ENCODE data around the gene ANKRD63.

ANKRD63 gene

DNA sequence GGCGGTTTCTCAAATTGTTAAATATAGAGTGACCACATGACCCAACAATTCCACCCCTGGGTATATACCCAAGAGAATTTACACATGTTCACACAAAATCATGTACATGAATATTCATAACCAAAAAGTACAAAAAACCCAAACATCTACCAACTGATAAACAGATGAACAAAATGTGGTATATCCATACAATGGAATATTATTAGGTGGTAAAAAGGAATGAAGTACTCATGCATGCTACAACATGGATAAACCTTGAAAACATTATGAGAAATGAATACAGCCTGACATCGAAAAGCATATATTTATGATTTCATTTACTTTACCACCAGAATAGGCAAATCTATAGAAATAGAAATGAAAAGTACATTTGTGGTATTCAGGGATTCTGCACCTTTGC, 17.5 kb upstream of the ANKRD63 start:
- H3F3A ChIP-seq (ENCODE audit: insufficient read depth, low read length): no peaks in the 10 kb centered on the region
- H2AFZ ChIP-seq (ENCODE audit: low read length): no peak overlapping the region
- TF ChIP-seq, protein P1, sequence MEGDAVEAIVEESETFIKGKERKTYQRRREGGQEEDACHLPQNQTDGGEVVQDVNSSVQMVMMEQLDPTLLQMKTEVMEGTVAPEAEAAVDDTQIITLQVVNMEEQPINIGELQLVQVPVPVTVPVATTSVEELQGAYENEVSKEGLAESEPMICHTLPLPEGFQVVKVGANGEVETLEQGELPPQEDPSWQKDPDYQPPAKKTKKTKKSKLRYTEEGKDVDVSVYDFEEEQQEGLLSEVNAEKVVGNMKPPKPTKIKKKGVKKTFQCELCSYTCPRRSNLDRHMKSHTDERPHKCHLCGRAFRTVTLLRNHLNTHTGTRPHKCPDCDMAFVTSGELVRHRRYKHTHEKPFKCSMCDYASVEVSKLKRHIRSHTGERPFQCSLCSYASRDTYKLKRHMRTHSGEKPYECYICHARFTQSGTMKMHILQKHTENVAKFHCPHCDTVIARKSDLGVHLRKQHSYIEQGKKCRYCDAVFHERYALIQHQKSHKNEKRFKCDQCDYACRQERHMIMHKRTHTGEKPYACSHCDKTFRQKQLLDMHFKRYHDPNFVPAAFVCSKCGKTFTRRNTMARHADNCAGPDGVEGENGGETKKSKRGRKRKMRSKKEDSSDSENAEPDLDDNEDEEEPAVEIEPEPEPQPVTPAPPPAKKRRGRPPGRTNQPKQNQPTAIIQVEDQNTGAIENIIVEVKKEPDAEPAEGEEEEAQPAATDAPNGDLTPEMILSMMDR (IDR thresholded peaks at IDR 0.05; ENCODE audit: low read length): no peak
- TF ChIP-seq EZH2 (IDR thresholded peaks at IDR 0.05; ENCODE audit: borderline replicate concordance, low read length): no peak
- H3K9ac ChIP-seq (ENCODE audit: low read length): no peak overlapping the region
- no peak overlapping the region for H3K4me2 ChIP-seq (ENCODE audit: low read length)
- H3K27ac ChIP-seq (ENCODE audit: low read depth, low read length, poor library complexity, severe bottlenecking): no peak overlapping the region
- no peaks in the 10 kb centered on the region; the same call in 1 of the 2 replicates for H3K36me3 ChIP-seq (ENCODE audit: insufficient read depth, low read length)
- peaks cover 6% of the 10 kb centered on the region for H3K9me3 ChIP-seq (ENCODE audit: low read length)
- H4K20me1 ChIP-seq (ENCODE audit: insufficient read depth, low read length): no peaks in the 10 kb centered on the region
- H3K27me3 ChIP-seq (ENCODE audit: insufficient read depth, low read length): peaks cover 14% of the 10 kb centered on the region; the same call in 1 of the 2 replicates
- H3K79me2 ChIP-seq (ENCODE audit: insufficient read depth, low read length): no peaks in the 10 kb centered on the region
- H3K4me1 ChIP-seq (ENCODE audit: insufficient read depth, low read length, severe bottlenecking): no peaks in the 10 kb centered on the region
- no peak overlapping the region for H3K4me3 ChIP-seq (ENCODE audit: low read depth, low read length, poor library complexity, severe bottlenecking)
- no peaks in the 10 kb centered on the region for H3K9me2 ChIP-seq (ENCODE audit: low read depth, low read length)

DNA sequence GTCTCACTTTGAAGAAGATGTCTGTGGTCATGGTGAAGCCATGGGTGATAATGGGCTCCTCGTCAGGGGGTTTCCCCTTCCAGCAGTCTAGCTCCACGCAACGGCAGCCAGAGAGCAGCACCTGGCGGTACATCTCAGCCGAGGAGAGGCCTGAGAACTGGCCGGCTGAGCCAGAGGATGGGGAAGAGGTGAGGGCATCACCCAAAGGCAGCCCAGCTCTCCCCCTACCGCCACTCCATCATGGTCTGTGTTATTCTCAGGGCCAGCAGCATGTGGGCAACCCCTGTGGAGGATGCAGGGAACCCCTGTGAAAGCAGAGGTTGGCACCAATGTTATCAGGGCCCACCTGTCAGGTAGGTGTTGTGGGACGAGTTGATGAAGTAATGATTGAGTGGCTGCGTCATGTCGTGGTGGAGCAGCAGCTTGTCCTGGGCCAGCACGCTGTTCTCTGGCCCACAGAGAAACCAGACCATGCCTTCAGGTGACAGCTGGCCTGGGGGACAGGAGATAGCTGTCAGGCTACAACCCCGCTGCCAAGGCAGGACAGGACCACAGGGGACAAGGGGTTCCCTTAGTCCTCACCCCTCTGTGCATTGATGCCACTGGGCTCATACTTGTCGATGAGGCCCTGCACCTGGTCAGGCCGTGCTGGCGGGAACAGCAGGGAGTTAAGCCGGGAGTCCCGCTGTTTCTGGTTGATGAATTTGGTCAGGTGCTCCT, 15.5 kb upstream of the ANKRD63 start:
- Histone ChIP-seq H3K9me2 (ENCODE audit: low read depth, low read length) (no peaks in the 10 kb centered on the region), H2AFZ (ENCODE audit: low read length) (no peak overlapping the region), H3F3A (ENCODE audit: insufficient read depth, low read length) (no peaks in the 10 kb centered on the region), H3K9ac (ENCODE audit: low read length) (no peak overlapping the region), H3K36me3 (ENCODE audit: insufficient read depth, low read length) (no peaks in the 10 kb centered on the region; the same call in 1 of the 2 replicates), H3K27me3 (ENCODE audit: insufficient read depth, low read length) (peaks cover 14% of the 10 kb centered on the region; the same call in 1 of the 2 replicates), H3K4me3 (ENCODE audit: low read depth, low read length, poor library complexity, severe bottlenecking) (no peak overlapping the region), H3K4me2 (ENCODE audit: low read length) (no peak overlapping the region), H3K4me1 (ENCODE audit: insufficient read depth, low read length, severe bottlenecking) (no peaks in the 10 kb centered on the region), H3K79me2 (ENCODE audit: insufficient read depth, low read length) (no peaks in the 10 kb centered on the region), H3K9me3 (ENCODE audit: low read length) (peaks cover 6% of the 10 kb centered on the region), H3K27ac (ENCODE audit: low read depth, low read length, poor library complexity, severe bottlenecking) (no peak overlapping the region), H4K20me1 (ENCODE audit: insufficient read depth, low read length) (no peaks in the 10 kb centered on the region)
- TF ChIP-seq EZH2 (IDR thresholded peaks at IDR 0.05; ENCODE audit: borderline replicate concordance, low read length): no peak
- TF ChIP-seq, protein P1 (IDR thresholded peaks at IDR 0.05; ENCODE audit: low read length): no peak

DNA sequence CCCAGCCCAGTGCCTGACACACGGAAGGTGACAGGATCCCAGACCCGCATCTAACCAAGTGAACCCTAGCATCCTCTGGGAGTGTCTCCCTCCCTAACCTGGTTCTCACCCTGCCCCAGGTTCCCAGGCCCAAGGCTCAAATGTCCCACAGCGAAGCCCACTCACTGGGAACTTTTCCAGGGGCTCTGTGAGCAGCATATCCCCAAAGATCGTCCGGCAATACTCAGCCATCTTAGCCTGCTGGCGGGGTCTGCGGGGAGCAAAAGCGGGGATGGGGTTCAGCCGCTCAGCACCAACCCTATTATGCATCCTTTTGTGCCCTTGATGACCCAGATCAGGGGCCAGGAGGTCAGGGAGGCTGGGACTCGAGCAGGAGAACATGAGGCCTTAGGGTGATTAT, 14.5 kb upstream of the ANKRD63 start:
- Histone ChIP-seq H3K9me2 (ENCODE audit: low read depth, low read length) (no peaks in the 10 kb centered on the region), H2AFZ (ENCODE audit: low read length) (no peak overlapping the region), H3K79me2 (ENCODE audit: insufficient read depth, low read length) (no peaks in the 10 kb centered on the region), H4K20me1 (ENCODE audit: insufficient read depth, low read length) (no peaks in the 10 kb centered on the region), H3K9me3 (ENCODE audit: low read length) (peaks cover 6% of the 10 kb centered on the region), H3K4me3 (ENCODE audit: low read depth, low read length, poor library complexity, severe bottlenecking) (no peak overlapping the region), H3K27ac (ENCODE audit: low read depth, low read length, poor library complexity, severe bottlenecking) (no peak overlapping the region), H3F3A (ENCODE audit: insufficient read depth, low read length) (no peaks in the 10 kb centered on the region), H3K27me3 (ENCODE audit: insufficient read depth, low read length) (peaks cover 14% of the 10 kb centered on the region; the same call in 1 of the 2 replicates), H3K36me3 (ENCODE audit: insufficient read depth, low read length) (no peaks in the 10 kb centered on the region; the same call in 1 of the 2 replicates), H3K4me1 (ENCODE audit: insufficient read depth, low read length, severe bottlenecking) (no peaks in the 10 kb centered on the region), H3K9ac (ENCODE audit: low read length) (no peak overlapping the region), H3K4me2 (ENCODE audit: low read length) (no peak overlapping the region)
- no peak for TF ChIP-seq EZH2 (IDR thresholded peaks at IDR 0.05; ENCODE audit: borderline replicate concordance, low read length)
- TF ChIP-seq, protein P1 (IDR thresholded peaks at IDR 0.05; ENCODE audit: low read length): no peak
